ENCODE data around the gene RPRML. TPM values are rescaled to one million over a fixed set of nuclear protein-coding genes. Genes with fewer than 3 reads are reported as not detected.
"Not testable (repeated sequence)": the region's sequence is repeated elsewhere in the genome, so short reads cannot be mapped to it uniquely, and the experiment has no call there.

The RPRML gene
- total and polyA plus RNA-seq, 2 experiments from 2014 or later, result not detected

DNA sequence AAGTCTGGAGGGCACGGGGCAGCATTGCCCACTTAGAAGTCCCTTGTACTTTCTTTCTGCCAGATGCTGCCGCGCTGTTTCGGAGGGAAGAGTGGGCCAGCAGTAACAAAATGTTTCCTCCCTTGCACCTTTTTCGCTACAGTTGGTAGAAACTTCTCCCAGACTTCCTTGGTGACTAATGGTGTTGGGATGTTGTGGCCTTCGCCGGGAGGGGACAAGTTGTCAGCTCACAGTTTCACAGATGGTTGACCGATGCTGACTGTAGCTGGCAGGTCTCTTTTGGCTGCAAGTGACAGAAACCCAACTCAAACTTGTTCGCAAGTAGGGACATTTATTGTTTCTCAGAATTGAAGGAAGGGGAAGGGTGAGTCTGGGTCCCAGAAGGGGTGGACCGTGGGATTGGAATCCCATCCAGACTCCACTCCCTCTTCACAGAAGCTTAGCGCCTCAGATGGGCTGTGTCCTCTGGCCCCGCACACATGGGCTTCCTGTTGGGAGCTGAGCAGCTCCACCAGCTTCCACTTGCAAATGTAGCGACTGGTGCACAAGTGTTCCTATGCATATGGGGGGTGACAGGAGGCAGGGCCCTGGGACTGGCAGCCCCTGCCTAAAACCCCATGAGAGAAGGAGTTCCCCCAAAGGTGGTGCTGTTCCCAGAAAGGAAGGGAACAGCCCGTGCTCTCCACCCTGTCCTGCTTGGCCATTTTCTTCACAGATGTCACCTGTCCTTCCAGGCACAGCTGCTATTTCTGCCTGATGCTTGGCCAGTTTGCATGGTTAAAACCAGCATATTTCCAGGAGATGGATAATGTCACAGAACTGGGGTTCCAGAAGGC, 30.9 kb upstream of the RPRML start:
- TF ChIP-seq EZH2 (IDR thresholded peaks at IDR 0.05; ENCODE audit: borderline replicate concordance) (no peak), CTCF (IDR thresholded peaks at IDR 0.05; ENCODE audit: poor library complexity) (no peak), EZH2phosphoT487 (IDR thresholded peaks at IDR 0.05; ENCODE audit: low read depth, severe bottlenecking, unreplicated experiment) (no peak)
- WGBS (ENCODE audit: low lambda C conversion rate, missing lambda C conversion rate), result 93% methylated on average over 14 of the region's 14 CpGs
- Histone ChIP-seq H3K4me1 (ENCODE audit: insufficient read depth) (no peaks in the 10 kb centered on the region), H3K9me2 (replicated peaks; ENCODE audit: insufficient read depth) (no peaks in the 10 kb centered on the region), H3K4me2 (no peak overlapping the region), H3K9me3 (ENCODE audit: low read depth) (no peaks in the 10 kb centered on the region), H3K36me3 (replicated peaks; ENCODE audit: insufficient read depth, low read depth) (no peaks in the 10 kb centered on the region), H3K79me2 (no peaks in the 10 kb centered on the region), H4K20me1 (ENCODE audit: insufficient read depth, poor library complexity, severe bottlenecking) (no peaks in the 10 kb centered on the region), H3K4me3 (no peak overlapping the region), H3K27ac (no peak overlapping the region), H2AFZ (no peak overlapping the region), H3K27me3 (no peaks in the 10 kb centered on the region)
- DNase-seq (ENCODE audit: low spot score), result no peak

DNA sequence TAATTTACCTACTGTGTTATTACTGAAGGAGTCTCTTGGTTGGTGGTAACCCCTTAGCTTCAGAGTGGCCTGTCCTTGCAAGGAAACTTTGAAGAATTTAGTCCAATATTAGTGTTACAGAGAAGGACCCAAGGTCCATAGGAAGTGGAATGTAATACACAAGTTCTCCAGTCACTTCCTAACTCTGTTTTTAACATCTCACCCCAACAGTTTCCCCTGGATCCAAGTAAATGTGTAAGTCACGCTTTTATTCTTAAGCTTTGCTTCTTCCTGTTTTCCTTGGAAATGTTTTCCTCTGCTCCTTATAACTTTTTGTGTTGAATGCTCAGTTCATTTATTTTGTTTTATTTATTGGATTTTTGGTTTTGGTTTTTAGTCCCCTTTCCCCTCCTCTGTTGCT, 25.9 kb upstream of the RPRML start:
- Histone ChIP-seq H3K27ac (no peak overlapping the region), H2AFZ (no peak overlapping the region), H3K79me2 (no peaks in the 10 kb centered on the region), H3K27me3 (no peaks in the 10 kb centered on the region), H3K4me2 (no peak overlapping the region), H3K9me2 (replicated peaks; ENCODE audit: insufficient read depth) (no peaks in the 10 kb centered on the region), H3K9me3 (ENCODE audit: low read depth) (no peaks in the 10 kb centered on the region), H3K36me3 (replicated peaks; ENCODE audit: insufficient read depth, low read depth) (no peaks in the 10 kb centered on the region), H4K20me1 (ENCODE audit: insufficient read depth, poor library complexity, severe bottlenecking) (no peaks in the 10 kb centered on the region), H3K4me1 (ENCODE audit: insufficient read depth) (no peaks in the 10 kb centered on the region), H3K4me3 (no peak overlapping the region)
- TF ChIP-seq EZH2phosphoT487 (IDR thresholded peaks at IDR 0.05; ENCODE audit: low read depth, severe bottlenecking, unreplicated experiment), result no peak
- TF ChIP-seq CTCF (IDR thresholded peaks at IDR 0.05; ENCODE audit: poor library complexity), result no peak
- TF ChIP-seq EZH2 (IDR thresholded peaks at IDR 0.05; ENCODE audit: borderline replicate concordance), result no peak
- DNase-seq (ENCODE audit: low spot score), result no peak
- 96% methylated on average over 1 of the region's 1 CpG for WGBS (ENCODE audit: low lambda C conversion rate, missing lambda C conversion rate)

GRCh38 chr17:47003864-47004263, 24.8 kb upstream of the RPRML start:
- H3K79me2 ChIP-seq; H3K4me1 ChIP-seq (ENCODE audit: insufficient read depth); H3K9me3 ChIP-seq (ENCODE audit: low read depth); H3K4me3 ChIP-seq; H4K20me1 ChIP-seq (ENCODE audit: insufficient read depth, poor library complexity, severe bottlenecking); H2AFZ ChIP-seq; DNase-seq (ENCODE audit: low spot score); H3K4me2 ChIP-seq; H3K27ac ChIP-seq; H3K36me3 ChIP-seq (replicated peaks; ENCODE audit: insufficient read depth, low read depth); H3K27me3 ChIP-seq; H3K9me2 ChIP-seq (replicated peaks; ENCODE audit: insufficient read depth): not testable (repeated sequence)
- 77% methylated on average over 5 of the region's 5 CpGs for WGBS (ENCODE audit: low lambda C conversion rate, missing lambda C conversion rate)

- 81% methylated on average over 4 of the region's 4 CpGs for WGBS (ENCODE audit: low lambda C conversion rate, missing lambda C conversion rate)
- no peaks in the 10 kb centered on the region for H3K79me2 ChIP-seq
- TF ChIP-seq EZH2 (IDR thresholded peaks at IDR 0.05; ENCODE audit: borderline replicate concordance), result no peak
These were observed 17.0 kb upstream of the RPRML start for GRCh38 chr17:46995841-46996571.

More at GRCh38 chr17:46995841-46996571, 17.0 kb upstream of the RPRML start:
- H3K9me2 ChIP-seq (replicated peaks; ENCODE audit: insufficient read depth), result no peaks in the 10 kb centered on the region
- H2AFZ ChIP-seq, result no peak overlapping the region
- H3K27me3 ChIP-seq, result no peaks in the 10 kb centered on the region
- no peaks in the 10 kb centered on the region for H4K20me1 ChIP-seq (ENCODE audit: insufficient read depth, poor library complexity, severe bottlenecking)
- no peak overlapping the region for H3K4me3 ChIP-seq
- no peaks in the 10 kb centered on the region for H3K36me3 ChIP-seq (replicated peaks; ENCODE audit: insufficient read depth, low read depth)
- H3K27ac ChIP-seq, result no peak overlapping the region
- no peaks in the 10 kb centered on the region for H3K9me3 ChIP-seq (ENCODE audit: low read depth)
- DNase-seq (ENCODE audit: low spot score), result no peak
- H3K4me1 ChIP-seq (ENCODE audit: insufficient read depth), result no peaks in the 10 kb centered on the region
- no peak overlapping the region for H3K4me2 ChIP-seq

All from hepatocyte (in vitro differentiated cells).